HepG2 (cell line): ENCODE measurements around the gene GCLM. TPM values are rescaled to one million over a fixed set of nuclear protein-coding genes. Genes with fewer than 3 reads are reported as not detected.
A peak's percentile ranks its signal among the peaks of the same experiment; 100 is the strongest.

Source experiments
- DMAP1 ChIP-seq: IDR thresholded peaks from 2 replicates; pipeline ENCODE4 v1.6.1; 2016
- KAT2B ChIP-seq: fragments of 150-350 bp; IDR thresholded peaks from 2 replicates; pipeline ENCODE4 v1.6.1; 2014; ENCODE audit warnings: low read depth, low read length, borderline replicate concordance
- KMT2A ChIP-seq: sonication (generic); formaldehyde crosslinking; IDR thresholded peaks from 2 replicates; pipeline ENCODE4 v1.4.0; 2020; ENCODE audit warnings: missing genetic modification reagents
- NPAS2 ChIP-seq: sonication (generic); formaldehyde crosslinking; IDR thresholded peaks from 2 replicates; pipeline ENCODE4 v1.8.0; 2022; ENCODE audit warnings: mild to moderate bottlenecking, missing genetic modification reagents, borderline replicate concordance
- ZNF441 ChIP-seq: sonication (generic); formaldehyde crosslinking; IDR thresholded peaks from 2 replicates; pipeline ENCODE4 v1.7.0; 2021; ENCODE audit warnings: missing genetic modification reagents, borderline replicate concordance
- ZNF589 ChIP-seq: sonication (generic); formaldehyde crosslinking; conservative IDR thresholded peaks from 2 replicates; pipeline ENCODE4 v1.8.0; 2022; ENCODE audit warnings: mild to moderate bottlenecking, moderate library complexity, missing genetic modification reagents
- ZNF850 ChIP-seq: sonication (generic); formaldehyde crosslinking; conservative IDR thresholded peaks from 2 replicates; pipeline ENCODE4 v1.9.0; 2021; ENCODE audit warnings: mild to moderate bottlenecking, missing genetic modification reagents
- polyA plus RNA-seq, 8 experiments: library from polyadenylated mRNA; depleted of rRNA in 3 of 8; stranded (reverse) in 7 of 8; unstranded in 1 of 8; fragments of >200 nt; fragmentation: Illumina TruSeq in 4 of 8; extraction: Trizol in 4 of 8; gene quantifications; 2 replicates each; pipeline versions ENCODE4 v1.2.1 to v1.2.3, GENCODE V29; 2011 to 2016; ENCODE audit warnings: low read depth in 4 of 8, missing spikeins in 1 of 8, mixed read lengths in 1 of 8; ENCODE audit not compliant: insufficient read depth in 1 of 8
- total RNA-seq, 5 experiments: library from RNA; depleted of rRNA; stranded (reverse); fragments of >200 nt; fragmentation: Illumina TruSeq; extraction: Trizol; gene quantifications; 2 replicates each; pipeline ENCODE4 v1.2.3, GENCODE V29; 2016; ENCODE audit warnings: low read depth in 1 of 5
- TF ChIP-seq, protein P1 (sequence below): sonication (generic); formaldehyde crosslinking; IDR thresholded peaks from one replicate; pipeline ENCODE4 v1.5.1; 2020; ENCODE audit warnings: mild to moderate bottlenecking, missing genetic modification reagents; ENCODE audit errors: not compliant biosample characterization
- TF ChIP-seq, protein P2 (sequence below): sonication (generic); formaldehyde crosslinking; IDR thresholded peaks from 2 replicates; pipeline ENCODE4 v1.4.0; 2020; ENCODE audit warnings: missing genetic modification reagents
- TF ChIP-seq, protein P3 (sequence below): fragments of 450-650 bp; IDR thresholded peaks from 2 replicates; pipeline ENCODE4 v1.6.1; 2016
- TF ChIP-seq, protein P4 (sequence below): sonication (generic); formaldehyde crosslinking; IDR thresholded peaks from 2 replicates; pipeline ENCODE4 v1.4.0; 2020; ENCODE audit warnings: missing genetic modification reagents
- TF ChIP-seq, protein P5 (sequence below): sonication (generic); formaldehyde crosslinking; conservative IDR thresholded peaks from 2 replicates; pipeline ENCODE4 v1.5.0; 2020; ENCODE audit warnings: missing genetic modification reagents

Gene GCLM
- total and polyA plus RNA-seq, 2 of the 13 experiments (the other 11 are each of a cell fraction or from before 2014, with no cell fraction given), result 8.7 to 29.9 TPM

DNA sequence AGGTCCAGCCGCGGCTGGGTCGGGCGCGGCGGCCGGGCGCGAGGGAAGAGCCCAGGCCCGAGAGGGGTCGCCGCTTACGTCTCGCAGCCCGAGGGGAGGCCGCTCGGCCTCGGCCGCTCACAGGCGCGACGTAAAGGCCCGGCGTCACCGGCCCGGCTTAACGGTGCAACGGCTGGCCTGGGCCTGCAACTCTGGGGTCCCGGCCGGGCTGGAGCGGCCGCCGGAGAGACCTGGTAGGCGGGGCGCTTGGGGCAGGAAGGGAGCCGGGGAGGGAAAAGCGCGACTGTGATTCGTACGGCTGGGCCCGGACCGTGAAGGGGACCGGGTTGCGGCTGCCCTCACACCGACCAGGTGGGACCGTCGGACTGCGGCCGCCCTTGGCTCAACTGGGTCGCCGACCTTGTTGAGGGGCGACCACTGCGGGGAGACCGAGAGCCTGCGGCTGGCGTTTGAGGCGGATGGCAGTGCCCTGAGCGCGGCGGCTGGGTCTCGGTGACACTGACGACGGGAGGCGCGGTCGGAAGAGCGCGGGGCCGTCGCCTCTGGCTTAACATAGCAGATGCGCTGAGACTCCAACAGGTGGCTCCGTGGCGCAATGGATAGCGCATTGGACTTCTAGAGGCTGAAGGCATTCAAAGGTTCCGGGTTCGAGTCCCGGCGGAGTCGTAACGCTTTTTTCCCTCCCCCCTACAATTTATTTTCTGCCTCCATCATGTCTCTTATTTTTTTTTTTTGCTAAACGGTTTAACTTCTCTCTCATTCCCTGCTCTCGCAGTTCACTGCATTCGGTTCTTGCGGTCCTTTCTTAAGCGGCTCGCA, 62.0 kb downstream of the GCLM start (continued):
- TF ChIP-seq, protein P1, sequence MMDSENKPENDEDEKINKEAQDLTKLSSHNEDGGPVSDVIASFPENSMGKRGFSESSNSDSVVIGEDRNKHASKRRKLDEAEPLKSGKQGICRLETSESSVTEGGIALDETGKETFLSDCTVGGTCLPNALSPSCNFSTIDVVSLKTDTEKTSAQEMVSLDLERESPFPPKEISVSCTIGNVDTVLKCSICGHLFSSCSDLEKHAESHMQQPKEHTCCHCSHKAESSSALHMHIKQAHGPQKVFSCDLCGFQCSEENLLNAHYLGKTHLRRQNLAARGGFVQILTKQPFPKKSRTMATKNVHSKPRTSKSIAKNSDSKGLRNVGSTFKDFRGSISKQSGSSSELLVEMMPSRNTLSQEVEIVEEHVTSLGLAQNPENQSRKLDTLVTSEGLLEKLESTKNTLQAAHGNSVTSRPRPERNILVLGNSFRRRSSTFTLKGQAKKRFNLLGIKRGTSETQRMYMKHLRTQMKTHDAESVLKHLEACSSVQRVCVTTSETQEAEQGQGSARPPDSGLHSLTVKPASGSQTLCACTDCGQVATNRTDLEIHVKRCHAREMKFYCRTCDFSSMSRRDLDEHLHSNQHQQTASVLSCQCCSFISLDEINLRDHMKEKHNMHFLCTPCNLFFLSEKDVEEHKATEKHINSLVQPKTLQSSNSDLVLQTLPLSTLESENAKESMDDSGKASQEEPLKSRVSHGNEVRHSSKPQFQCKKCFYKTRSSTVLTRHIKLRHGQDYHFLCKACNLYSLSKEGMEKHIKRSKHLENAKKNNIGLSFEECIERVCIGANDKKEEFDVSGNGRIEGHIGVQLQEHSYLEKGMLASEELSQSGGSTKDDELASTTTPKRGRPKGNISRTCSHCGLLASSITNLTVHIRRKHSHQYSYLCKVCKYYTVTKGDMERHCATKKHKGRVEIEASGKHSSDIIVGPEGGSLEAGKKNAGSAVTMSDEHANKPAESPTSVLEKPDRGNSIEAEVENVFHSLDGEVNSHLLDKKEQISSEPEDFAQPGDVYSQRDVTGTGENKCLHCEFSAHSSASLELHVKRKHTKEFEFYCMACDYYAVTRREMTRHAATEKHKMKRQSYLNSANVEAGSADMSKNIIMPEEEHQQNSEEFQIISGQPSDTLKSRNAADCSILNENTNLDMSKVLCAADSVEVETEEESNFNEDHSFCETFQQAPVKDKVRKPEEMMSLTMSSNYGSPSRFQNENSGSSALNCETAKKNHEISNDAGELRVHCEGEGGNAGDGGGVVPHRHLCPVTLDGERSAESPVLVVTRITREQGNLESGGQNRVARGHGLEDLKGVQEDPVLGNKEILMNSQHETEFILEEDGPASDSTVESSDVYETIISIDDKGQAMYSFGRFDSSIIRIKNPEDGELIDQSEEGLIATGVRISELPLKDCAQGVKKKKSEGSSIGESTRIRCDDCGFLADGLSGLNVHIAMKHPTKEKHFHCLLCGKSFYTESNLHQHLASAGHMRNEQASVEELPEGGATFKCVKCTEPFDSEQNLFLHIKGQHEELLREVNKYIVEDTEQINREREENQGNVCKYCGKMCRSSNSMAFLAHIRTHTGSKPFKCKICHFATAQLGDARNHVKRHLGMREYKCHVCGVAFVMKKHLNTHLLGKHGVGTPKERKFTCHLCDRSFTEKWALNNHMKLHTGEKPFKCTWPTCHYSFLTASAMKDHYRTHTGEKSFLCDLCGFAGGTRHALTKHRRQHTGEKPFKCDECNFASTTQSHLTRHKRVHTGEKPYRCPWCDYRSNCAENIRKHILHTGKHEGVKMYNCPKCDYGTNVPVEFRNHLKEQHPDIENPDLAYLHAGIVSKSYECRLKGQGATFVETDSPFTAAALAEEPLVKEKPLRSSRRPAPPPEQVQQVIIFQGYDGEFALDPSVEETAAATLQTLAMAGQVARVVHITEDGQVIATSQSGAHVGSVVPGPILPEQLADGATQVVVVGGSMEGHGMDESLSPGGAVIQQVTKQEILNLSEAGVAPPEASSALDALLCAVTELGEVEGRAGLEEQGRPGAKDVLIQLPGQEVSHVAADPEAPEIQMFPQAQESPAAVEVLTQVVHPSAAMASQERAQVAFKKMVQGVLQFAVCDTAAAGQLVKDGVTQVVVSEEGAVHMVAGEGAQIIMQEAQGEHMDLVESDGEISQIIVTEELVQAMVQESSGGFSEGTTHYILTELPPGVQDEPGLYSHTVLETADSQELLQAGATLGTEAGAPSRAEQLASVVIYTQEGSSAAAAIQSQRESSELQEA (CRISPR knock-in tag), result no peak
- TF ChIP-seq ZNF441 (CRISPR knock-in tag) (peak; percentile 78), NPAS2 (CRISPR knock-in tag) (no peak), ZNF850 (no peak), DMAP1 (no peak; the same call in 1 of the 2 replicates), KMT2A (peak; percentile 82), KAT2B (no peak), ZNF589 (CRISPR knock-in tag) (no peak)
- TF ChIP-seq, protein P2, sequence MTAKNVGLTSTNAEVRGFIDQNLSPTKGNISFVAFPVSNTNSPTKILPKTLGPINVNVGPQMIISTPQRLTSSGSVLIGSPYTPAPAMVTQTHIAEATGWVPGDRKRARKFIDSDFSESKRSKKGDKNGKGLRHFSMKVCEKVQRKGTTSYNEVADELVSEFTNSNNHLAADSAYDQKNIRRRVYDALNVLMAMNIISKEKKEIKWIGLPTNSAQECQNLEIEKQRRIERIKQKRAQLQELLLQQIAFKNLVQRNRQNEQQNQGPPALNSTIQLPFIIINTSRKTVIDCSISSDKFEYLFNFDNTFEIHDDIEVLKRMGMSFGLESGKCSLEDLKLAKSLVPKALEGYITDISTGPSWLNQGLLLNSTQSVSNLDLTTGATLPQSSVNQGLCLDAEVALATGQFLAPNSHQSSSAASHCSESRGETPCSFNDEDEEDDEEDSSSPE (CRISPR knock-in tag), result peak; percentile 54; the same call in 1 of the 2 replicates
- TF ChIP-seq, protein P3, sequence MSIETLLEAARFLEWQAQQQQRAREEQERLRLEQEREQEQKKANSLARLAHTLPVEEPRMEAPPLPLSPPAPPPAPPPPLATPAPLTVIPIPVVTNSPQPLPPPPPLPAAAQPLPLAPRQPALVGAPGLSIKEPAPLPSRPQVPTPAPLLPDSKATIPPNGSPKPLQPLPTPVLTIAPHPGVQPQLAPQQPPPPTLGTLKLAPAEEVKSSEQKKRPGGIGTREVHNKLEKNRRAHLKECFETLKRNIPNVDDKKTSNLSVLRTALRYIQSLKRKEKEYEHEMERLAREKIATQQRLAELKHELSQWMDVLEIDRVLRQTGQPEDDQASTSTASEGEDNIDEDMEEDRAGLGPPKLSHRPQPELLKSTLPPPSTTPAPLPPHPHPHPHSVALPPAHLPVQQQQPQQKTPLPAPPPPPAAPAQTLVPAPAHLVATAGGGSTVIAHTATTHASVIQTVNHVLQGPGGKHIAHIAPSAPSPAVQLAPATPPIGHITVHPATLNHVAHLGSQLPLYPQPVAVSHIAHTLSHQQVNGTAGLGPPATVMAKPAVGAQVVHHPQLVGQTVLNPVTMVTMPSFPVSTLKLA, result no peak
- TF ChIP-seq, protein P4, sequence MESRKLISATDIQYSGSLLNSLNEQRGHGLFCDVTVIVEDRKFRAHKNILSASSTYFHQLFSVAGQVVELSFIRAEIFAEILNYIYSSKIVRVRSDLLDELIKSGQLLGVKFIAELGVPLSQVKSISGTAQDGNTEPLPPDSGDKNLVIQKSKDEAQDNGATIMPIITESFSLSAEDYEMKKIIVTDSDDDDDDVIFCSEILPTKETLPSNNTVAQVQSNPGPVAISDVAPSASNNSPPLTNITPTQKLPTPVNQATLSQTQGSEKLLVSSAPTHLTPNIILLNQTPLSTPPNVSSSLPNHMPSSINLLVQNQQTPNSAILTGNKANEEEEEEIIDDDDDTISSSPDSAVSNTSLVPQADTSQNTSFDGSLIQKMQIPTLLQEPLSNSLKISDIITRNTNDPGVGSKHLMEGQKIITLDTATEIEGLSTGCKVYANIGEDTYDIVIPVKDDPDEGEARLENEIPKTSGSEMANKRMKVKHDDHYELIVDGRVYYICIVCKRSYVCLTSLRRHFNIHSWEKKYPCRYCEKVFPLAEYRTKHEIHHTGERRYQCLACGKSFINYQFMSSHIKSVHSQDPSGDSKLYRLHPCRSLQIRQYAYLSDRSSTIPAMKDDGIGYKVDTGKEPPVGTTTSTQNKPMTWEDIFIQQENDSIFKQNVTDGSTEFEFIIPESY (CRISPR knock-in tag), result peak; percentile 27; the same call in 1 of the 2 replicates
- TF ChIP-seq, protein P5, sequence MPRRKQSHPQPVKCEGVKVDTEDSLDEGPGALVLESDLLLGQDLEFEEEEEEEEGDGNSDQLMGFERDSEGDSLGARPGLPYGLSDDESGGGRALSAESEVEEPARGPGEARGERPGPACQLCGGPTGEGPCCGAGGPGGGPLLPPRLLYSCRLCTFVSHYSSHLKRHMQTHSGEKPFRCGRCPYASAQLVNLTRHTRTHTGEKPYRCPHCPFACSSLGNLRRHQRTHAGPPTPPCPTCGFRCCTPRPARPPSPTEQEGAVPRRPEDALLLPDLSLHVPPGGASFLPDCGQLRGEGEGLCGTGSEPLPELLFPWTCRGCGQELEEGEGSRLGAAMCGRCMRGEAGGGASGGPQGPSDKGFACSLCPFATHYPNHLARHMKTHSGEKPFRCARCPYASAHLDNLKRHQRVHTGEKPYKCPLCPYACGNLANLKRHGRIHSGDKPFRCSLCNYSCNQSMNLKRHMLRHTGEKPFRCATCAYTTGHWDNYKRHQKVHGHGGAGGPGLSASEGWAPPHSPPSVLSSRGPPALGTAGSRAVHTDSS, result no peak
